T-helper 9 cell (primary cell): Measurements from ENCODE around the gene PLXNB2.

ENCODE experiments used
- DNase-seq: peaks from one replicate; pipeline ENCODE4 v3.0.0-alpha.2; 2020

The PLXNB2 gene

GRCh38 chr22:50225200-50225969, 82.1 kb downstream of the PLXNB2 start:
- DNase-seq: no peak
